ENCODE results near the gene ZNF318.
A peak's percentile ranks its signal among the peaks of the same experiment; 100 is the strongest.
"Not testable (repeated sequence)": the region's sequence is repeated elsewhere in the genome, so short reads cannot be mapped to it uniquely, and the experiment has no call there.

ZNF318 gene

DNA sequence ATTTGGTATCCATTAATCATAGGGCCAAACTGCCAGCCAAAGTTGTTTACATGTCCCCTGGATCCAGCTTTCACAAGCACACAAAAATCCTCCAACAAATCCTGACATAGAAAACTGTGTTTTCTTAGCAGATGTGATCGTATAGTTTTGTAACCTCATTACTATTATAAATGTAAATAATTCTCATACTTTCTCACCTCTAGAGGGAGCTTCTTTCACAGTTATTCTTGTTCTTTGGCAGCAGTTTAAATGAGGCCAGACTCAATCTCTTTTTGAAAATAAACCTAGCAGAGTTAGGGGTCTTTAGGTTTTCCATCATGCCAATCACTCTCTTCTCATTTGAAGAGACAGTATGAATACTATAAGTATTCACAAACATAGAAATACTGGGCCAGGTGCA, 17.0 kb upstream of the ZNF318 start:
- DNase-seq (ENCODE audit: low read depth, low spot score): no peak
- no peak overlapping the region for H3K27ac ChIP-seq

DNA sequence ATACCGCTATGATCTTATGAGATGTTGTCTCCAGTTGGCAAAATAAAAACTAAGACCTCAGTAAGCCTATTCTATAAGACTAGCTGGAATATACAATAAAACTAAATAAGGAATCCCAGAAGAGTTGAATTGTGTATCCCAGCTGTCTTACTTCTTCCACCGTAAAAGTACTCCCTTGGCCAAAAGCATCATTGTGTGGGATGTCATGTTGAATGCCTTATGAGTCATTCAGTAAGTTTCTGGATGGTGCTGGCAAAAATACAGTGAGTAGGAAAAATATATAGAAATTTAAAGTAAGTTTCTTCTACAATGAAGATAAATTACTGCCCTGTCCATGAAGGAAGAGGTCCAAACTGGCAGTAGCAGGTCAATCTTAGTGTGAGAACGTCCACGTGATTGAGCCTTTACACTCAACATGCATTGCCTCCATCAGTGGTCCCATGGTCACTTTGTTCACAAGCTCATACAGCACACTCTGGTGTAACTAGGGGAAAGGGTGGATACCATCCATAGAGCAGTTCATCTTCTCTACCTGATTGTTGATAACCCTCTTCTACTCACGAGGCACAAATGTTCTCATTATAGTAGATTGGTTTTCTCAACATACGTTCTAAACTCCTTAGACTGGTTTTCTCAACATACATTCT, 13.7 kb upstream of the ZNF318 start:
- no peak for DNase-seq (ENCODE audit: low read depth, low spot score)
- H3K27ac ChIP-seq: peak overlapping the region; percentile 39

DNA sequence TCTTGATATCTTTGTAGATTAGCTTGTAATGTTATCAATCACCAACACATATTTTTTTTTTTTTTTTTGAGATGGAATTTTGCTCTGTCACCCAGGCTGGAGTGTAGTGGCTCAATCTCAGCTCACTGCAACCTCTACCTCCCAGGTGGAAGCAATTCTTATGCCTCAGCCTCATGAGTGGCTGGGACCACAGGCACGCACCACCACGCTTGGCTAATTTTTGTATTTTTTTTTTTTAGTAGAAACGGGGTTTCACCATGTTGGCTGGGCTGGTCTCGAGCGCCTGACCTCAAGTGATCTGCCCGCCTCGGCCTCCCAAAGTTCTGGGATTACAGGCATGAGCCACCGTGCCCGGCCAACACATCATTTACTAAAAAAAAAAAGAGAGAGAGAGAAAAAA, 11.4 kb upstream of the ZNF318 start:
- not testable (repeated sequence) for H3K27ac ChIP-seq; DNase-seq (ENCODE audit: low read depth, low spot score)

DNA sequence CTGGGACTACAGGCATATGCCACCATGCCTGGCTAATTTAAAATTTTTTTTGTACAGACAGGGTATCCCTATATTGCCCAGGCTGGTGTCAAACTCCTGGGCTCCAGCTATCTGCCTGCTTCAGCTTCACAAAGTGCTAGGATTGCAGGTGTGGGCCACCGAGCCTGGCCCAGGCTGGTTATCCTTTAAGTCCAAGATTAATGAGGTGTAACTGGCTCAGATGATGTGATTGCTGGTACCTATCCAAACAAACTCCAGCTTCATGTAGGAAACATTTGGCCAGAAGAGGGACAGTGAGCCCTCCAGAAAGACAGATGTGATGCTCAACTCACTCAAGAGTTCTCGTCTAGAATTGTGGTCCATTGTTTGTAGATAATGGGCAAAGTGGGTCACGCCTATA, 9.2 kb upstream of the ZNF318 start:
- DNase-seq (ENCODE audit: low read depth, low spot score): no peak
- H3K27ac ChIP-seq: no peak overlapping the region

DNA sequence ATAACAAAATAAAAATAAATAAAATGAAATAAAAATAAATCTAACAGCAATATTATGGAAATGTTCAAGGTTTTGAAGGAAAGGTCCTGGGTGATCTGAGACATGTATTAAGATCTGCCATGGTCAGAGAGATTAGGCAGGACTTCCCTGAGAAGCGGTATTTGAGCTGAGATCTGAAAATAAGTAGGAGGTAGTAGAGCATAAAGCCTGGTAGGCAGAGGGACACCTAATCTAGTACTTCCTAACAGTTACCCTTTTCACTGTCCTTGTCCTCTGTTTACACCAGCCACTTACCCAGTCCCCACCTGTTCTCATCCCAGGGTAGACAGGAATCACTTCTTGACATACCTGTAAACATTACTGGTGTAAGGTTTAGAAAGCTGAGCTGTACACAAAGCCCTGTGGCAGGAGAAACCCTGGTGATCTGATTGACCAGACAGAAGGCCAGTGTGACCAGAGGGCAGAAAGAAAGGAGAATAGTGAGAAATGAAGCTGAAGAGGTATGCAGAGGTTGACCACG, 8.3 kb upstream of the ZNF318 start:
- no peak overlapping the region for H3K27ac ChIP-seq
- DNase-seq (ENCODE audit: low read depth, low spot score): no peak

DNA sequence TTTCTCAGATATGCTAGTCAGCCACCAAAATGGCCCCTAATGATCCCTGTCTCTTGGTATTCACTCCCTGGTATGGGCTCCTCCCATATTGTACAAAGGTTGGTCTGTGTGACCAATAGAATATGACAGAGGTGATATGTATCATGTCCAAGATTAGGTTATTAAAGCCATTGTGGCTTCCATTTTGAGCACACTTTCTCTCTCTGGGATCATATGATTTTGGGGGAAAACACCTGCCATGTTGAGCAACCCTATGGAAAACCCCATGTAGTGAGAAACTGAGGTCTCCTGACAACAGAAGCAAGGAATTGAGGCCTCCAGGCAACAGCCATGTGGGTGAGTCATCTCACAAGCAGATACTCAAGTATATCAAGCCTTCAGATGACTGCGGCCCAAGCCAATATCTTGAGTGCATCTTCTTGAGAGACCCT, 7.1 kb upstream of the ZNF318 start:
- H3K27ac ChIP-seq: no peak overlapping the region
- peak; percentile 80 for DNase-seq (ENCODE audit: low read depth, low spot score)

DNA sequence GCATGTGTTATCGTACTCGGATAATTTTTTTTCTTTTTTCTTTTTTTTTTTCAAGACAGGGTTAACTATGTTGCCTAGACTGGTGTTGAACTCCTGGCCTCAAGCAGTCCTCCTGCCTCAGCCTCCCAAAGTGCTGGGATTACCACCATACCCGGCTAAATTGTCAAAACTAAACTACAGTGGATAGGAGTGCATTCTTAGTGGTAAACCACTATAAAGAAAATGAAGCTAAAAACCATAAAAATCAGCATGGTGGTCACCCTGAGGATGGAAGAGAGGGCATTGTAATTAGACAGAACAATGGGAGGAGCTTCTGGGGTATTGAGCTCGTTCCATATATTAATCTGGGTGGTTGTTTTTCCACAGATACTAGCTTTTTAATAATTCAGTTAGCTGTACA, 6.2 kb upstream of the ZNF318 start:
- H3K27ac ChIP-seq: no peak overlapping the region
- no peak for DNase-seq (ENCODE audit: low read depth, low spot score)

DNA sequence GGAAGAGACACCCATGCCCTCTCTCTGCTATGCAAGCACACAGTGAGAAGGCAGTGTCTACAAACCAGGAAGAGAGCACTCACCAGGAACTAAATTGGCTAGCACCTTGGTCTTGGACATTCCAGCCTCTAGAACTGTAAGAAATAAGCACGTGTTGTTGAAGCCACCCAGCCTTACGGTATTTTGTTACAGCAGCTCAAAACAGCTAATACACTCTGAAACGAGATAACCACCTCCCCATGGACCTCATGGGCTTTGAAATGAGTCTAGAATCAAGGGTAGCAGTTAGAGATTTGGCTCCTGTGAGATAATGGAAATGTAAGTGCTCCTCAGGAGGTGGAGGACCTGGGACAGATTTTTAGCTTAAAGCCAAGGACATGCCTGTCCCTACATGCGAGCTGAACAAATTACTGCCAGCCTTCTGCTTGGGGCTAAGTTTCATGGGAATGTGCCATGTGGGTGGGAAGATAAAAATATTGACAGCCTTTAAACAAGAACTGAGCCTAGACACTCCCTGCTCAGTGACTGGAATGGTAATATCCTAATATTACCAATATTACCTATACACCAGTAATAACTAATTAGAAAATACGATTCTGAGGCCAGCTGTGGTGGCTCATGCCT, 3.9 kb upstream of the ZNF318 start:
- H3K27ac ChIP-seq: no peak overlapping the region
- no peak for DNase-seq (ENCODE audit: low read depth, low spot score)

DNA sequence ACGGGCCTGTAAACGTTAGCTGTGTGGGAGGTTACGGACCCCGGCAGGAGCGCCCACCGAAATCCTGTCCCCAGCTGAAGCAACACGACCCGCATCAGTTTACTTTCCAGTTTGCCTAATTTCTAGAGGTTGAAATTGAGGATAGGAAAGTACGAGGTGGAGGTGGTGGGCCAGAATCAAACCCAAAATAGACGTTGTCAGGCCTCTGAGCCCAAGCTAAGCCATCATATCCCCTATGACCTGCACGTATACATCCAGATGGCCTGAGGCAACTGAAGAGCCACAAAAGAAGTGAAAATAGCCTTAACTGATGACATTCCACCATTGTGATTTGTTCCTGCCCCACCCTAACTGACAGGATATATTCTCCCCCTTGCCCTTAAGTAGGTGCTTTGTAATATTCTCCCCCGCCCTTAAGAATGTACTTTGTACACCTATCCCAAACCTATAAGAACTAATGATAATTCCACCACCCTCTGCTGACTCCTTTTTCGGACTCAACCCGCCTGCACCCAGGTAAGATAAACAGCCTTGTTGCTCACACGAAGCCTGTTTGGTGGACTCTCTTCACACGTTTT, 645 bp upstream of the ZNF318 start:
- DNase-seq (ENCODE audit: low read depth, low spot score): not testable (repeated sequence)
- H3K27ac ChIP-seq: peak overlapping the region; percentile 84

DNA sequence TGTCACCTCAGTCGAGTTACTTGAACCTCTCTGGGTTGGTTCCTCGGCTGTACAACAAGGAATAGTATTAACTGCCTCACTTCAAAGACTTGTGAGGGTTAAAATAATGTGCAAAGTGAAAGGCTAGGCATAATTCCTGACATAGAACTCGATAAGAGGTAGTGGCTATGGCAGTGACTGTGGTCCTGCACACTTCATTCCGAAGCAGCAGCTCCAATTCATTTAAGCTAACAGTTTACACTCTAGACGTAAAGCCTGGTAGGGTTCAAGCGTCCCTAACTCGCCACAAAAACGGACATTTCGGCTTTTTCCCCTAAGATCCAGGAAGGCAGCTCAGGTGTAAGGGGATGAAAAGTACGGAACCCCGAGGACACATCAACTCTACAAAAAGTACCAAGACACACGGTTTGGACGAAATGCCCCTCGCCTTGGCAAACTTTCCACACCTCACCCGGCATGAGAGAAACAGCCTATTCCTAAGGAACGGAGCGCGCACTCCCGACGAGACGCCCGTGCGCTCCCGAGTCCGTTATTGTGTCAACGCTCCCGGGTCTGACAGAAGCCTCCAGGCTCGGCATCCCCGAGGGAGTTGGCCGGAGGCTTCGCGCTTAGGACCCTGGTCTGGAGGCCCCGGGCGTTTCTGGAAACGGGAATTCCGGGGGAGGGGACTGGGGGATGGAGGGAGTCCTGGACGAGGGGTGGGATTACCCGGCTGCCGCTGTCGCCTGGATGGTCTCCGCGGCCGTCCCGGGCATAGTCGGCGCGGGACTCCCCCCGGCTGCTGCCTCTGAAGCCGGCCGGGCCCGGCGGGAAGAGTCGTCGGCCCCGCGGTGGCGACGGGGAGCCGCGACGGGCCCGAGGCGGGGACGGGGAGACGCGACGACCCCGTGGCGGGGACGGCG, 937 bp downstream of the ZNF318 start:
- DNase-seq (ENCODE audit: low read depth, low spot score): no peak
- H3K27ac ChIP-seq: peak overlapping the region; percentile 84

DNA sequence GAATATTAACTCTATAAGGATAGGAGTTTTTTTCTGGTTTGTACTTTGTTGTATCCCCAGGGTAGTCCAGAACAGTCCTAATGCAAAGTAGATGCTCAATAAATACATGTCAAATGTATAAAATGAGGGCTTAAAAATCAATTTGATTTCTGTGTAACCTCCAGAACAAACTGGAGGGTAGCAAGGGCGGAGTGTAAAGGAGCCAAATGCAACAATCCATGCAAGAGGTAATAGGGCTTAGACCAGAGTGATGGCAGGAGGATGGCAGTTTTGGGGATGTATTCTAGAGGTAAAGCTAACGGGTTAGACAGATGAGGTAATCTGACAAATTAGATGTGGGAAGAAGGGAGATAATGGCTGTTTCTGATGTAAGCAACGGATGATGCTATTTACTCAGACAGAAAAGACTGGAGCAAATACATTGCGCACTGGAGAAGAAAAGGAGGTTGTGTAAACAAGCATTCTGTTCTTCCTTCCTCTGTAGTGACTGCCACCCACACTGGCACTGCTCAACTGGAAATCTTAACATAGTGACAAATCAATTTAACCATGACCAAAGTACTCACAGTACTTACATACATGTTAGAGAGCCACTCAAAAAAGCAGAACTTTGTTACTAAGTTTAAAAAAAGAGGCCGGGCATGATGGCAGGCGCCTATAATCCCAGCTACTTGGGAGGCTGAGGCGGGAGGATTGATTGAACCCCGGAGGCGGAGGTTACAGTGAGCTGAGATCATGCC, 2.0 kb downstream of the ZNF318 start:
- DNase-seq (ENCODE audit: low read depth, low spot score): no peak
- H3K27ac ChIP-seq: no peak overlapping the region

DNA sequence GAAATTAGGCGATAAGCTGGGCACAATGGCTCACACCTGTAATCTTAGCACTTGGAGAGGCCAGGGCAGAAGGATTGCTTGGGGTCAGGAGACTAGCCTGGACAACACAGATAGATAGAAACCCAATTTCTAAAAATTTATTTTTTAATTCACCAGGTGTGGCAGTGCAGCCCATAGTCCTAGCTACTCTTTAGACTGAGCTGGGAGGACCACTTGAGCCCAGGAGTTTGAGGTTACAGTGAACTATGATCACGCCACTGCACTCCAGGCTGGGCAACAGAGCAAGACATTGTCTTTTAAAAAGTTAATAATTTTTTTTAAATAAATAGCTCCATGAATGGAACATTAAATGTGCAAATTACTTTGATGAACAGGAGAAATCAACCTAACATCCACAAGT, 8.2 kb downstream of the ZNF318 start:
- DNase-seq (ENCODE audit: low read depth, low spot score): no peak
- no peak overlapping the region for H3K27ac ChIP-seq

DNA sequence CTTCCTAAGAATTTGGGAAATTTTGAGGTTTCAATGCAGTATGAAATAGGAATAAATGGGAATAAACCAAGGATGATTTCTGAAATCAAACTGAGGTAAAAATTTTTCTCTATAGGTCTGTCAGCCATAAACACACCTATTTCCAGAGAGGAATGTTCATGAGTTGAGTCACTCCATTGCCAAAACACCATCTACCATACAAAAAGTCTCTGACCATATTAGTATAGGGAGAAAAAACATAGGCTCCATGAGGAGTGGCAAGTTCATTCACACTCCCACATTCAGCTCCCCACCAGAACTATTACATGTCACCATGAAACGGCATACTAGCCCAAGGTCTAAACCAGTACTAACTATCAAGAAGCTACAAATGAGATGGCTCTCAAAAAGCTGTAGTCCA, 9.6 kb downstream of the ZNF318 start:
- peak overlapping the region; percentile 40 for H3K27ac ChIP-seq
- DNase-seq (ENCODE audit: low read depth, low spot score): no peak

DNA sequence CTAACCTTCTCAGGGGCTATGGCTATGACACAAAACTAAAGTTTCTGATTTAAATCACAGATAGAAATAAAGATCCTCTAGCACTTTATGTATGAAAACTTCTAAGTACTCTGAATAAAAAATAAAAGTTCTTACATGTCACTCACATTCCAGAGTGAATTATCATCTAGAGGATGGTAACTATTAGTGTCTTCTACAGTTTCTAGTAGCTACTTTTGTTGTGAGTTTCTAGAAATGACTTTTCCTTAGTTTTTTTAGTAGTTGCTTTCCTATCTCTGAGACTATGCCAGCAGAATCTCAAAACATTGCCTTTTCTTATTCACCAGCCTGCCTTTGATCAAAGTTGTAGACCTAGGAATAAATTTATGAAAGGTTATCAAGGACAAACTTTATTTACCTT, 10.1 kb downstream of the ZNF318 start:
- DNase-seq (ENCODE audit: low read depth, low spot score): no peak
- H3K27ac ChIP-seq: peak overlapping the region; percentile 40

DNA sequence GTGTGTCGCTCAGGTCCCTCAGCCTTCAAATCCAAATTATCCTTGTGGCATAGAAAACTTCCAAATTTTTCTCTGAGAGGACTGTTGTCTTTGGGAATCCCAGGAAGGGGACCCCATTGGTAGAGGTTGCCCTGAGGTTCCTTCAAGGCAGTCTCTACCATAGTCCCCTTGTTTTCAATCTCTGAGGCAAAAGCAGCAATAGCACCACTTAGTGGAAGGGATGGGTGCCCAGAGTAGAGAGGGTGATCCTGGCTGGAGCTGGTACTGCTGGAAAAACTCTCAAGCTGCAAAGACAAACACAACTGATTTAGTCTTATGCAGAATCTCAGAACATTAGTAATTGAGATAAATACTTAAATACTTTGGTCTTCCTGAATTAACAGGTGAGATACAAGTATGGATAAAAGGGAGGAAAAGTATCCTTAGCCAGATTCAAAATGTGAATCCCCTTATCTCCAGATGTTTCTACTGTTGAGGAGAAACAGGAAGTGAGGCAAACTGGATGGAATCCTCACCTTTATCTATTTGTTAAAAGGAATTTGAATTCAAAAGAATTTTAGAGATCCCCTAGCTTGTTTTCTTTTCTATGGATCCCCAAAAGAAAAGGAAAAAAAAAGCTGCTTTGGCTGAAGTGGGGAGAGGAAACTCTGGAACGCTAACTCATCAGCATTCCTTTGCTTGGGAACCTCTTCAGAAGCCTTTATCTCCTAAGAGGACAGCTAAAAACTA, 13.4 kb downstream of the ZNF318 start:
- DNase-seq (ENCODE audit: low read depth, low spot score): no peak
- no peak overlapping the region for H3K27ac ChIP-seq

DNA sequence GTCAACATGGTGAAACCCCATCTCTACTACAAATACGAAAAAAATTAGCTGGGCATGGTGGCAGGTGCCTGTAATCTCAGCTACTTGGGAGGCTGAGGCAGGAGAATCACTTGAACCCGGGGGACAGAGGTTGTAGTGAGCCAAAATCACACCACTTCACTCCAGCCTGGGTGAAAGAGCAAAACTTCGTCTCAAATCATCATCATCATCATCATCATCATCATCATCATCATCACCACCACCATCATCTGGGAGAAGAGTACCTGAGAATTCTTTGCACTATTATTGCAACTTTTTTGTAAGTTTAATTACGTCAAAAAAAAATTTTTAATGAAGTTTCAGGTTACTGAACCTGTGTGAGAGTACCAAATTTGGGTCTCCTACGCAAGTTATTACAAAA, 17.5 kb downstream of the ZNF318 start:
- not testable (repeated sequence) for DNase-seq (ENCODE audit: low read depth, low spot score); H3K27ac ChIP-seq

DNA sequence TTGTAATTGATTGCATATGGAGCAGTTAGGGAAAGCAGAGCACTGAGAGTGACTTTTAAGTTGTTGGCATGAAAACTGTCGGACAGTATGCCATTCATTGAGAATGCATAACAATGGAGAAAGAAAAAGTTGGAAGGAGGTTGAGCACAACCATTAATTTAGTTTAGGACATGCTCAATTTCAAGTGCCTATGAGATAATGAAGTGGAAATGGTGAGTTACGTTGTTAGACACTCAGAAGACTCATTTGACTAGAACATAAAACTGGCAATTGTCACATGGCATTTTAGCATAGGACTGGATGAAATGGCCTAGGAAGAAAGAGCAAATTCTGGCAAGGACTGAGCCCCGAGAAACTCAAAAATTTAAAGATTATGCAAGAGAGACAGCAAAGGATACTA, 22.0 kb downstream of the ZNF318 start:
- H3K27ac ChIP-seq: no peak overlapping the region
- DNase-seq (ENCODE audit: low read depth, low spot score): no peak

DNA sequence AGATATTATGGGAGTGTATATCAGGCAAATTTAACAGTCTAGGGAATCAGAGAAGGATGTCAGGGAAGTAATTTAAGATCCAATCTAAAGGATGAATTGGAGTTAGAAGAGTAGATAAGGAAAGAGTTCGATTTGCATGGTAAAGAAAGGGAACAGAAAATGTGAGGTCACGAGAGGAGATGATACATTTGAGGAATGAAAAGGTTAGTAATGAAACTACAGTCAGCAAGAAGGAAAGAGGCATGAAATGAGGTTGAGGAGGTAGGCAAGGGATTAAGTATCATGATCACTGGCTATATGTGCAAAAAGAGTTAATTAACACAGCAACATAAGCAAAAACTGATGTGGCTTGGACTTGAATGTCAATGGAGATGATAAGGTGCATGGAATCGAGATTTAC, 22.4 kb downstream of the ZNF318 start:
- no peak for DNase-seq (ENCODE audit: low read depth, low spot score)
- H3K27ac ChIP-seq: no peak overlapping the region

DNA sequence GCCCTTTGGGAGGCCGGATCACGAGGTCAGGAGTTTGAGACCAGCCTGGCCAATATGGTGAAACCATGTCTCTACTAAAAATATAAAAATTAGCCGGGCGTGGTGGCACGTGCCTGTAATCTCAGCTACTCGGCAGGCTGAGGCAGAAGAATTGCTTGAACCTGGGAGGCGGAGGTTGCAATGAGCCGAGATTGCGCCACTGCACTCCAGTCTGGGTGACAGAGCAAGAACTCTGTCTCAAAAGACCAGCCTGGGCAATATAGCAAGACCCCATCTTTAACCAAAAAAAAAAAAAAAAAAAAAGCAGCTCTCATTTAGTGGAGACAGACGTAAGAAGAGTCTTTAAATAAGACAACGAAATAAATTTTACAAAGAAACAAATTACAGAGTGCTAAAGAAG, 23.2 kb downstream of the ZNF318 start:
- H3K27ac ChIP-seq; DNase-seq (ENCODE audit: low read depth, low spot score): not testable (repeated sequence)

Data from epithelial cell of prostate (primary cell).